A549 (cell line): ENCODE measurements around the gene MFSD6L. TPM values are rescaled to one million over a fixed set of nuclear protein-coding genes. Genes with fewer than 3 reads are reported as not detected.

Source experiments
- ATAC-seq, 2 experiments: fragments of 200-7000 bp in 1 of 2; fragments of >200 bp in 1 of 2; cut with Nextera tagmentation in 1 of 2; cut with Tn5 transposase in 1 of 2; 3 replicates each; pipeline versions ENCODE4 v1.8.0 to v1.9.1; 2018 to 2020; ENCODE audit warnings: mild to moderate bottlenecking in 1 of 2, moderate library complexity in 1 of 2
- CTCF ChIA-PET: fragments of 300-600 bp; sonication (Branson Sonifier 250); formaldehyde crosslinking; extraction: SDS; loops from one replicate; lab custom pipeline; 2021; ENCODE audit warnings: antibody characterized with exemption, inconsistent platforms; lab: Yijun Ruan, JAX
- POLR2A ChIA-PET: fragments of 350-600 bp; formaldehyde crosslinking; extraction: SDS; loops from one replicate; lab custom pipeline; 2021; ENCODE audit warnings: antibody characterized with exemption, inconsistent platforms; lab: Yijun Ruan, JAX
- DNase-seq, 2 experiments: peaks; one replicate each; pipeline versions ENCODE4 v3.0.0 to v3.0.0-alpha.2; 2011 to 2016; ENCODE audit warnings: low read depth in 1 of 2, low spot score in 1 of 2
- FAIRE-seq: peaks from 2 replicates; lab custom pipeline; 2011; peaks lifted over from hg19 to GRCh38; lab: Jason Lieb, UNC
- H3K27ac ChIP-seq, 2 experiments: fragments of >200 bp; sonication (Bioruptor Twin); formaldehyde crosslinking; 3 replicates each; pipeline ENCODE4 v1.5.1; 2016 to 2017
- H3K4me1 ChIP-seq: fragments of >200 bp; sonication (Bioruptor Twin); formaldehyde crosslinking; 3 replicates; pipeline ENCODE4 v1.6.1; 2016
- H3K4me2 ChIP-seq: fragments of >200 bp; sonication (Bioruptor Twin); formaldehyde crosslinking; 3 replicates; pipeline ENCODE4 v1.6.1; 2016
- H3K4me3 ChIP-seq: fragments of >200 bp; sonication (Bioruptor Twin); formaldehyde crosslinking; 3 replicates; pipeline ENCODE4 v1.5.1; 2016
- H3K9me3 ChIP-seq: fragments of >200 bp; sonication (Bioruptor Twin); formaldehyde crosslinking; 3 replicates; pipeline ENCODE4 v1.6.1; 2016
- CBX2 ChIP-seq: fragments of 200-600 bp; sonication (generic); IDR thresholded peaks from 2 replicates; pipeline ENCODE4 v1.6.1; 2016; ENCODE audit warnings: low read depth, mild to moderate bottlenecking, borderline replicate concordance
- CEBPB ChIP-seq, 2 experiments: fragments of >200 bp in 1 of 2; sonication (Bioruptor Twin) in 1 of 2; formaldehyde crosslinking in 1 of 2; IDR thresholded peaks; 2 replicates each; pipeline ENCODE4 v1.6.1; 2012 to 2016
- CHD4 ChIP-seq: fragments of 200-600 bp; sonication (generic); IDR thresholded peaks from 2 replicates; pipeline ENCODE4 v1.6.1; 2016; ENCODE audit warnings: antibody characterized with exemption, mild to moderate bottlenecking, borderline replicate concordance
- EHF ChIP-seq: fragments of 250-450 bp; sonication (Bioruptor Pico); IDR thresholded peaks from 2 replicates; pipeline ENCODE4 v1.5.0; 2020; ENCODE audit warnings: mild to moderate bottlenecking
- EHMT2 ChIP-seq: fragments of 200-600 bp; sonication (generic); IDR thresholded peaks from 2 replicates; pipeline ENCODE4 v1.6.1; 2016; ENCODE audit warnings: antibody characterized with exemption, low read depth, mild to moderate bottlenecking, moderate library complexity
- EP300 ChIP-seq, 2 experiments: fragments of >200 bp; sonication (Bioruptor Twin); formaldehyde crosslinking; IDR thresholded peaks; 2 replicates in 1 of 2; 3 replicates in 1 of 2; pipeline ENCODE4 v1.6.1; 2016 to 2017
- ESRRA ChIP-seq: fragments of 150-350 bp; IDR thresholded peaks from 2 replicates; pipeline ENCODE4 v1.6.1; 2014; ENCODE audit warnings: mild to moderate bottlenecking, low read length, borderline replicate concordance
- FOSL2 ChIP-seq, 2 experiments: fragments of 450-650 bp in 1 of 2; fragments of >200 bp in 1 of 2; sonication (Bioruptor Twin) in 1 of 2; formaldehyde crosslinking; IDR thresholded peaks; 2 replicates each; pipeline versions ENCODE4 v1.5.0 to v1.6.1; 2016 to 2020; ENCODE audit warnings: mild to moderate bottlenecking in 1 of 2, moderate library complexity in 1 of 2
- HOXA7 ChIP-seq: fragments of 250-450 bp; sonication (Bioruptor Pico); IDR thresholded peaks from 2 replicates; pipeline ENCODE4 v1.5.0; 2020; ENCODE audit warnings: mild to moderate bottlenecking, moderate library complexity
- MAFK ChIP-seq: fragments of 450-650 bp; IDR thresholded peaks from 2 replicates; pipeline ENCODE4 v1.6.1; 2014; ENCODE audit not compliant: partially characterized antibody
- MAZ ChIP-seq: fragments of 150-350 bp; IDR thresholded peaks from 2 replicates; pipeline ENCODE4 v1.6.1; 2014; ENCODE audit warnings: antibody characterized with exemption, low read depth, low read length, borderline replicate concordance
- NFE2L2 ChIP-seq: fragments of 150-350 bp; conservative IDR thresholded peaks from 2 replicates; pipeline ENCODE4 v1.6.1; 2014; ENCODE audit warnings: low read length
- NPAS2 ChIP-seq: fragments of 250-450 bp; sonication (Bioruptor Pico); IDR thresholded peaks from 2 replicates; pipeline ENCODE4 v1.8.0; 2022; ENCODE audit warnings: mild to moderate bottlenecking, moderate library complexity, borderline replicate concordance
- PHF8 ChIP-seq: fragments of 200-600 bp; sonication (generic); IDR thresholded peaks from 2 replicates; pipeline ENCODE4 v1.6.1; 2016; ENCODE audit warnings: low read depth, mild to moderate bottlenecking, antibody characterized with exemption, moderate library complexity, borderline replicate concordance
- POLR2A ChIP-seq: IDR thresholded peaks from 2 replicates; pipeline ENCODE4 v1.6.1; 2012; ENCODE audit warnings: mild to moderate bottlenecking, low read length
- POLR2AphosphoS2 ChIP-seq: conservative IDR thresholded peaks from 2 replicates; pipeline ENCODE4 v1.6.1; 2012; ENCODE audit warnings: low read length, improper control_type of control experiment, inconsistent platforms
- RARB ChIP-seq: fragments of 250-450 bp; sonication (Bioruptor Pico); IDR thresholded peaks from 2 replicates; pipeline ENCODE4 v1.8.0; 2021; ENCODE audit warnings: mild to moderate bottlenecking, moderate library complexity
- RCOR1 ChIP-seq: fragments of 150-350 bp; IDR thresholded peaks from 2 replicates; pipeline ENCODE4 v1.6.1; 2014; ENCODE audit warnings: antibody characterized with exemption, low read length, low read depth
- TFCP2L1 ChIP-seq: fragments of 250-450 bp; sonication (Bioruptor Pico); IDR thresholded peaks from 2 replicates; pipeline ENCODE4 v1.5.0; 2021; ENCODE audit warnings: mild to moderate bottlenecking
- ZFP36 ChIP-seq: fragments of 450-650 bp; IDR thresholded peaks from 2 replicates; pipeline ENCODE4 v1.6.1; 2014; ENCODE audit warnings: borderline replicate concordance; ENCODE audit not compliant: partially characterized antibody
- ZNF302 ChIP-seq: fragments of 250-450 bp; sonication (Bioruptor Pico); IDR thresholded peaks from 2 replicates; pipeline ENCODE4 v1.9.0; 2021; ENCODE audit warnings: inconsistent platforms, mild to moderate bottlenecking, moderate library complexity
- WGBS: methylation state at CpG from one replicate; pipeline ENCODE4 v1.1.6; 2017; ENCODE audit errors: missing lambda C conversion rate; 5-methylcytosine and 5-hydroxymethylcytosine counted together
- polyA plus RNA-seq, 4 experiments: library from polyadenylated mRNA; depleted of rRNA in 3 of 4; stranded (reverse); fragments of >200 nt; fragmentation: RNase III in 1 of 4; extraction: RNeasy Plus Mini Kit Qiagen cat#74134 plus additional on column Dnase treatment in 1 of 4; gene quantifications; 2 replicates in 3 of 4; 3 replicates in 1 of 4; pipeline ENCODE4 v1.2.3, GENCODE V29; 2011 to 2017
- TF ChIP-seq, protein P1 (sequence below): IDR thresholded peaks from 2 replicates; pipeline ENCODE4 v1.6.1; 2012
- TF ChIP-seq, protein P2 (sequence below): fragments of 450-650 bp; IDR thresholded peaks from 2 replicates; pipeline ENCODE4 v1.6.1; 2014; ENCODE audit warnings: antibody characterized with exemption
- TF ChIP-seq, protein P3 (sequence below): IDR thresholded peaks from 2 replicates; pipeline ENCODE4 v1.6.1; 2012
- TF ChIP-seq, protein P4 (sequence below): fragments of >200 bp; sonication (Bioruptor Twin); formaldehyde crosslinking; IDR thresholded peaks from 3 replicates; pipeline ENCODE4 v1.6.1; 2016
- TF ChIP-seq, protein P5 (sequence below): fragments of >200 bp; sonication (Bioruptor Twin); formaldehyde crosslinking; IDR thresholded peaks from 2 replicates; pipeline ENCODE4 v1.6.1; 2016
- TF ChIP-seq, protein P6 (sequence below): fragments of >200 bp; sonication (Bioruptor Twin); formaldehyde crosslinking; IDR thresholded peaks from 3 replicates; pipeline ENCODE4 v1.5.1; 2016

Gene MFSD6L
- polyA plus RNA-seq, 2 of the 4 experiments (the other 2 are of a cell fraction) = not detected

DNA sequence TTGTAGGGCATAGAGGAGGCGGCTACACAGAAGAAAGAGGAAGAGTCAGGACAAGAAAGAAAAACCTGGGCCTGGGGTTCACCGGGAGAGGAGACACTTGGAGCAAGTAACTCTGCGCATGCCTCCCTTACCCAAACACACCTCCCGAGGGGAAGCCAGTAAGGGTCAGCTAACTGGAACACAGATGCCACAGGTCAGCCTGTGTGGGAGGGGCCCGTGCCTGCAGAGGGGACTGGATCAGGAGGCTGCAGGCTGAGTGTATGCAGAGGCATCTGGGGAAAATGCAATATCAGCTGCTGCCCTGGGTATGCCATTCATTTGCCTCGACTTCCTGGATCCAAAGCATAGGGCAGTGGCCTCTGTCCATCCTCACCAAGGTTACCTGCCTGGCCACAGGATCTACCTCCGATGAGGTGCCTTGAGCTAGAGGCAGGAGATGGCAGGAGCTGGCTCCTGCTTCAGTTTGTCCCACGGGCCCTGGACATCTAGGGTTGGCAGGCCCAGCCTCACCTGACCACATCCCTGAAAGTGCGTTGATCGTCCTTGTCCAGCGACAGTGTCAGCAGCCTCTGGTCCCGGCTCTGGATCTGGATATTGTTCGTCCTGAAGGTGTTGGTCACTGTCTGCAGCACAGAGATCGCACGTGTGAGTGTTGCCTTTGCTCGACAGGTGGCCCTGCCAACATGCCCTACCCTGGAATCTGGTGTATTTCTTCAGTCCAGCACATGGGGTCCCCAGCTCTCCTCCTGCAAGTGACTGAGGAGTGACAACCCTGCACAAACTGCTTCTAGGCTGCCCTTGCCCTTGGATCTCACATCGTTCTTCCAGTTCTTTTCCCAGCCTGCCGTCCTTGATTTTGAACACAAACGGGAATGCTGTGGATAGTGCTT is 4.6 kb upstream of the MFSD6L start (continued):
- TF ChIP-seq PHF8 = no peak

DNA sequence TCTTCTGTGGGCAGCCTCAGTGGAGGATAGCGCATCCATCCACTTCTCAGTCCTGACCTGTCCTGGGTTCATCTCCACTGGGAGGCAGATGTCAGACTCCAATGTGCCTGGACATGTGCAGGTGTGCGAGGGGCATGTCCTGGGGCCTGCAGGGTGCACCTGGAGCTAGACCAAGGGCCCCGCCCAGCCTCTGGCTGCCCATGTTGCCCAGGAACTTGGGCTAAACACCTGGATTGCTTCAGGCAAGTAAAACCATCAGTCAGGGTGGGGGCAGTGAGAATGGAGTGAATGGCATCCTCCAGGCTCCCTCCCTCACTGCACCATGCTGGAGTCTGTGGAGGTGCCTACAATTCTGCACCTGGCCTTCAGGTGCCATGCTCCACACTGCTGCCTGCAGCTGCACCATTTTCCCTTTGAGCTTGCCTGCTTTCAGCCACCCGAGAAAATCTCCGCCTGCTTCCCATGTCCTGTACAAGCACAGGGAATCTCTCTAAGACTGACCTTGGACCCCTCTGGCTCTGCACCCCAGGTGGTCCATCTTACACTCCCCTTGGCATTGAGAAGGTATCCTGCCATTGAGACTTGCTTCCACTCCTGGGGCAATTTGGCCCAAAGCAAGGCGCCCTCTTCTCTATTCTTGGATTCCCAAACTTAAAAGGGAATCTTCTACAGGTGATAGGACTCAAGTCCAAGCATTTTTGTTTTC is 2.1 kb upstream of the MFSD6L start:
- POLR2A ChIA-PET = no interaction called here
- no peaks in the 10 kb centered on the region for H3K4me1 ChIP-seq
- no peak for ATAC-seq

DNA sequence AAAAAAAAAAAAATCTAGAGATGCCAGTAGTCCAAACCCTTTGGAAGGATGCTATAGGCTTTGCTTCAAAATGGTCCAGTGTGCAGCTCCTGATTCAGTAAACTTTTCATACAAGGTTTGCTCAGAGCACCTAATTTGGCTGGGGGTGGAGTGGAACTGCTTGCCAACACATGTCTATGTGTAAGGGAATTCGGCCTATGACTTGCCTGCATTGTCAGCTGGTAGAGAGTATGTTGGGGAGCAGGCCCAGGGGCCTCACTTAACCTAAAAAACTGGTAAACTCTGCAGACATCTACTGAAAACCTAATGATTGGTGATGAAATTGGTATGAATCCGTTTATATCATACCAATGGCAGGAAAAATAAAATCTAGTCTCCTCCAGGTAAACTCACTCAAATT is 1.5 kb upstream of the MFSD6L start:
- WGBS = 26% methylated on average over 2 of the region's 2 CpGs
- Histone ChIP-seq H3K4me1 (no peaks in the 10 kb centered on the region), H3K4me3 (no peak overlapping the region), H3K9me3 (no peaks in the 10 kb centered on the region), H3K4me2 (no peak overlapping the region), H3K27ac (no peak overlapping the region)
- CTCF ChIA-PET = interaction anchor here (0.6 to 4.7 kb wide), 2 partner anchors 14 to 391 kb away, joined by 3 to 51 read pairs; no protein-coding TSS in a partner anchor
- FAIRE-seq (no peak), ATAC-seq (no peak), DNase-seq (no peak)
- no peak for TF ChIP-seq POLR2A
- no peak for TF ChIP-seq MAZ
- TF ChIP-seq EHF = no peak
- TF ChIP-seq POLR2AphosphoS2 = no peak
- TF ChIP-seq, protein P1, sequence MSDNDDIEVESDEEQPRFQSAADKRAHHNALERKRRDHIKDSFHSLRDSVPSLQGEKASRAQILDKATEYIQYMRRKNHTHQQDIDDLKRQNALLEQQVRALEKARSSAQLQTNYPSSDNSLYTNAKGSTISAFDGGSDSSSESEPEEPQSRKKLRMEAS = no peak
- no peak for TF ChIP-seq EHMT2
- TF ChIP-seq NPAS2 (CRISPR knock-in tag) = no peak
- TF ChIP-seq, protein P2, sequence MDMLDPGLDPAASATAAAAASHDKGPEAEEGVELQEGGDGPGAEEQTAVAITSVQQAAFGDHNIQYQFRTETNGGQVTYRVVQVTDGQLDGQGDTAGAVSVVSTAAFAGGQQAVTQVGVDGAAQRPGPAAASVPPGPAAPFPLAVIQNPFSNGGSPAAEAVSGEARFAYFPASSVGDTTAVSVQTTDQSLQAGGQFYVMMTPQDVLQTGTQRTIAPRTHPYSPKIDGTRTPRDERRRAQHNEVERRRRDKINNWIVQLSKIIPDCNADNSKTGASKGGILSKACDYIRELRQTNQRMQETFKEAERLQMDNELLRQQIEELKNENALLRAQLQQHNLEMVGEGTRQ = no peak
- TF ChIP-seq RARB = no peak
- no peak for TF ChIP-seq EP300 (IDR thresholded peaks at IDR 0.05)
- no peak for TF ChIP-seq ZNF302 (CRISPR knock-in tag)
- TF ChIP-seq, protein P3, sequence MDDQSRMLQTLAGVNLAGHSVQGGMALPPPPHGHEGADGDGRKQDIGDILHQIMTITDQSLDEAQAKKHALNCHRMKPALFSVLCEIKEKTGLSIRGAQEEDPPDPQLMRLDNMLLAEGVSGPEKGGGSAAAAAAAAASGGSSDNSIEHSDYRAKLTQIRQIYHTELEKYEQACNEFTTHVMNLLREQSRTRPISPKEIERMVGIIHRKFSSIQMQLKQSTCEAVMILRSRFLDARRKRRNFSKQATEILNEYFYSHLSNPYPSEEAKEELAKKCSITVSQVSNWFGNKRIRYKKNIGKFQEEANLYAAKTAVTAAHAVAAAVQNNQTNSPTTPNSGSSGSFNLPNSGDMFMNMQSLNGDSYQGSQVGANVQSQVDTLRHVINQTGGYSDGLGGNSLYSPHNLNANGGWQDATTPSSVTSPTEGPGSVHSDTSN = no peak
- POLR2A ChIA-PET = no interaction called here

More for the DNA sequence above, 2.1 kb upstream of the MFSD6L start:
- DNase-seq = no peak
- no peak for FAIRE-seq
- TF ChIP-seq MAFK = no peak
- TF ChIP-seq CHD4 = no peak
- TF ChIP-seq NFE2L2 = no peak
- TF ChIP-seq, protein P4, sequence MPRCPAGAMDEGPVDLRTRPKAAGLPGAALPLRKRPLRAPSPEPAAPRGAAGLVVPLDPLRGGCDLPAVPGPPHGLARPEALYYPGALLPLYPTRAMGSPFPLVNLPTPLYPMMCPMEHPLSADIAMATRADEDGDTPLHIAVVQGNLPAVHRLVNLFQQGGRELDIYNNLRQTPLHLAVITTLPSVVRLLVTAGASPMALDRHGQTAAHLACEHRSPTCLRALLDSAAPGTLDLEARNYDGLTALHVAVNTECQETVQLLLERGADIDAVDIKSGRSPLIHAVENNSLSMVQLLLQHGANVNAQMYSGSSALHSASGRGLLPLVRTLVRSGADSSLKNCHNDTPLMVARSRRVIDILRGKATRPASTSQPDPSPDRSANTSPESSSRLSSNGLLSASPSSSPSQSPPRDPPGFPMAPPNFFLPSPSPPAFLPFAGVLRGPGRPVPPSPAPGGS = no peak
- TF ChIP-seq POLR2A = no peak
- no peak for TF ChIP-seq ZFP36
- TF ChIP-seq HOXA7 (CRISPR knock-in tag) = no peak
- TF ChIP-seq, protein P5, sequence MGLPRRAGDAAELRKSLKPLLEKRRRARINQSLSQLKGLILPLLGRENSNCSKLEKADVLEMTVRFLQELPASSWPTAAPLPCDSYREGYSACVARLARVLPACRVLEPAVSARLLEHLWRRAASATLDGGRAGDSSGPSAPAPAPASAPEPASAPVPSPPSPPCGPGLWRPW = no peak
- TF ChIP-seq CBX2 = no peak
- TF ChIP-seq RCOR1 = no peak
- TF ChIP-seq, protein P1 = no peak
- TF ChIP-seq FOSL2 (IDR thresholded peaks at IDR 0.05) = no peak
- TF ChIP-seq FOSL2 (CRISPR knock-in tag; IDR thresholded peaks at IDR 0.05) = no peak
- no peak for TF ChIP-seq CEBPB (IDR thresholded peaks at IDR 0.05)
- no peak for TF ChIP-seq PHF8
- TF ChIP-seq, protein P6, sequence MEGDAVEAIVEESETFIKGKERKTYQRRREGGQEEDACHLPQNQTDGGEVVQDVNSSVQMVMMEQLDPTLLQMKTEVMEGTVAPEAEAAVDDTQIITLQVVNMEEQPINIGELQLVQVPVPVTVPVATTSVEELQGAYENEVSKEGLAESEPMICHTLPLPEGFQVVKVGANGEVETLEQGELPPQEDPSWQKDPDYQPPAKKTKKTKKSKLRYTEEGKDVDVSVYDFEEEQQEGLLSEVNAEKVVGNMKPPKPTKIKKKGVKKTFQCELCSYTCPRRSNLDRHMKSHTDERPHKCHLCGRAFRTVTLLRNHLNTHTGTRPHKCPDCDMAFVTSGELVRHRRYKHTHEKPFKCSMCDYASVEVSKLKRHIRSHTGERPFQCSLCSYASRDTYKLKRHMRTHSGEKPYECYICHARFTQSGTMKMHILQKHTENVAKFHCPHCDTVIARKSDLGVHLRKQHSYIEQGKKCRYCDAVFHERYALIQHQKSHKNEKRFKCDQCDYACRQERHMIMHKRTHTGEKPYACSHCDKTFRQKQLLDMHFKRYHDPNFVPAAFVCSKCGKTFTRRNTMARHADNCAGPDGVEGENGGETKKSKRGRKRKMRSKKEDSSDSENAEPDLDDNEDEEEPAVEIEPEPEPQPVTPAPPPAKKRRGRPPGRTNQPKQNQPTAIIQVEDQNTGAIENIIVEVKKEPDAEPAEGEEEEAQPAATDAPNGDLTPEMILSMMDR = no peak
- no peak for TF ChIP-seq ZNF302 (CRISPR knock-in tag)
- TF ChIP-seq TFCP2L1 (CRISPR knock-in tag) = no peak
- no peak for TF ChIP-seq ESRRA
- Histone ChIP-seq H3K27ac (no peak overlapping the region), H3K4me3 (no peak overlapping the region), H3K9me3 (no peaks in the 10 kb centered on the region), H3K4me2 (no peak overlapping the region)
- CTCF ChIA-PET = interaction anchor here (0.6 to 4.7 kb wide), 2 partner anchors 15 to 391 kb away, joined by 3 to 51 read pairs; no protein-coding TSS in a partner anchor
- 57% methylated on average over 5 of the region's 6 CpGs for WGBS
